ENCODE measurements around the gene RPS2. TPM values are rescaled to one million over a fixed set of nuclear protein-coding genes. Genes with fewer than 3 reads are reported as not detected.

Gene RPS2
- total and polyA plus RNA-seq, 5 experiments from 2014 or later: 3,016 to 7,644 (median 6,506) TPM

Other genes with a start within 250 kb of the RPS2 start
- gene NME3, start 193.3 kb downstream of the RPS2 start, total RNA-seq: 10 to 100 TPM; 70.6 to 79.9 TPM
- 10 to 100 TPM; 60.0 to 84.2 (median 62.9) TPM for gene NME3, start 193.3 kb downstream of the RPS2 start, polyA plus RNA-seq
- 10 to 100 TPM; 28.4 to 31.5 TPM for gene EME2, start 192.0 kb downstream of the RPS2 start, total RNA-seq
- gene EME2, start 192.0 kb downstream of the RPS2 start, polyA plus RNA-seq: 1 to 10 TPM in 2 of 3 donors, under 1 TPM in 1; 0.35 to 1.6 (median 1.1) TPM
- gene MRPS34, start 191.7 kb downstream of the RPS2 start, total RNA-seq: 10 to 100 TPM; 53.1 to 55.9 TPM
- 100 to 1,000 TPM; 113 to 145 (median 133) TPM for gene MRPS34, start 191.7 kb downstream of the RPS2 start, polyA plus RNA-seq
- gene SPSB3, start 182.3 kb downstream of the RPS2 start, total RNA-seq: 100 to 1,000 TPM; 120 to 123 TPM
- 10 to 100 TPM; 38.0 to 42.0 (median 40.8) TPM for gene SPSB3, start 182.3 kb downstream of the RPS2 start, polyA plus RNA-seq
- 10 to 100 TPM; 62.0 to 65.4 TPM for gene NUBP2, start 181.9 kb downstream of the RPS2 start, total RNA-seq
- 10 to 100 TPM; 87.2 to 90.6 (median 87.3) TPM for gene NUBP2, start 181.9 kb downstream of the RPS2 start, polyA plus RNA-seq
- 1 to 10 TPM; 1.7 to 2.1 TPM for gene IGFALS, start 171.1 kb downstream of the RPS2 start, total RNA-seq
- not detected for gene IGFALS, start 171.1 kb downstream of the RPS2 start, polyA plus RNA-seq
- 10 to 100 TPM; 65.7 to 67.8 TPM for gene HAGH, start 138.0 kb downstream of the RPS2 start, total RNA-seq
- 10 to 100 TPM; 38.7 to 60.0 (median 45.0) TPM for gene HAGH, start 138.0 kb downstream of the RPS2 start, polyA plus RNA-seq
- gene FAHD1, start 137.6 kb downstream of the RPS2 start, total RNA-seq: 10 to 100 TPM; 11.1 to 12.1 TPM
- 10 to 100 TPM; 20.3 to 34.2 (median 32.6) TPM for gene FAHD1, start 137.6 kb downstream of the RPS2 start, polyA plus RNA-seq
- not detected for gene MEIOB, start 92.7 kb downstream of the RPS2 start, total RNA-seq
- gene MEIOB, start 92.7 kb downstream of the RPS2 start, polyA plus RNA-seq: not detected
- not detected for gene HS3ST6, start 46.4 kb downstream of the RPS2 start, total RNA-seq
- gene HS3ST6, start 46.4 kb downstream of the RPS2 start, polyA plus RNA-seq: not detected
- gene MSRB1, start 21.6 kb downstream of the RPS2 start, total RNA-seq: 1 to 10 TPM; 9.9 to 10.0 TPM
- gene MSRB1, start 21.6 kb downstream of the RPS2 start, polyA plus RNA-seq: 10 to 100 TPM; 13.9 to 19.1 (median 16.2) TPM
- gene RPL3L, start 10.1 kb downstream of the RPS2 start, total RNA-seq: not detected
- gene RPL3L, start 10.1 kb downstream of the RPS2 start, polyA plus RNA-seq: not detected
- 10 to 100 TPM; 62.5 to 65.6 TPM for gene NDUFB10, start 5.3 kb downstream of the RPS2 start, total RNA-seq
- gene NDUFB10, start 5.3 kb downstream of the RPS2 start, polyA plus RNA-seq: 100 to 1,000 TPM; 180 to 217 (median 187) TPM
- not detected for gene RNF151, start 2.0 kb upstream of the RPS2 start, total RNA-seq
- not detected for gene RNF151, start 2.0 kb upstream of the RPS2 start, polyA plus RNA-seq
- gene TBL3, start 7.2 kb upstream of the RPS2 start, total RNA-seq: 10 to 100 TPM; 30.0 to 33.4 TPM
- gene TBL3, start 7.2 kb upstream of the RPS2 start, polyA plus RNA-seq: 10 to 100 TPM; 44.6 to 61.8 (median 52.2) TPM
- 1 to 10 TPM; 1.3 to 2.3 TPM for gene NOXO1, start 16.6 kb upstream of the RPS2 start, total RNA-seq
- not detected for gene NOXO1, start 16.6 kb upstream of the RPS2 start, polyA plus RNA-seq
- gene GFER, start 19.4 kb upstream of the RPS2 start, total RNA-seq: 10 to 100 TPM; 15.9 to 22.3 TPM
- 10 to 100 TPM; 21.4 to 30.0 (median 26.3) TPM for gene GFER, start 19.4 kb upstream of the RPS2 start, polyA plus RNA-seq
- gene SYNGR3, start 25.1 kb upstream of the RPS2 start, total RNA-seq: under 1 TPM; 0.60 to 0.77 TPM
- 1 to 10 TPM in 1 of 3 donors, under 1 TPM in 1, not detected in 1; 0.77 to 1.1 TPM for gene SYNGR3, start 25.1 kb upstream of the RPS2 start, polyA plus RNA-seq
- 10 to 100 TPM; 58.6 to 66.2 TPM for gene ZNF598, start 45.0 kb upstream of the RPS2 start, total RNA-seq
- gene ZNF598, start 45.0 kb upstream of the RPS2 start, polyA plus RNA-seq: 1 to 10 TPM; 3.4 to 10.0 (median 3.6) TPM
- gene NPW, start 55.0 kb upstream of the RPS2 start, total RNA-seq: not detected
- not detected for gene NPW, start 55.0 kb upstream of the RPS2 start, polyA plus RNA-seq
- 1 to 10 TPM; 5.3 to 6.0 TPM for gene NHERF2, start 62.1 kb upstream of the RPS2 start, total RNA-seq
- 1 to 10 TPM in 1 of 3 donors, under 1 TPM in 2; 0.32 to 1.2 (median 0.46) TPM for gene NHERF2, start 62.1 kb upstream of the RPS2 start, polyA plus RNA-seq
- 10 to 100 TPM in 1 of 2 experiments, 1 to 10 TPM in 1; 9.1 to 13.1 TPM for gene NTHL1, start 83.0 kb upstream of the RPS2 start, total RNA-seq
- gene NTHL1, start 83.0 kb upstream of the RPS2 start, polyA plus RNA-seq: 10 to 100 TPM; 13.1 to 20.0 (median 16.6) TPM
- gene TSC2, start 83.2 kb upstream of the RPS2 start, total RNA-seq: 100 to 1,000 TPM; 145 to 162 TPM
- gene TSC2, start 83.2 kb upstream of the RPS2 start, polyA plus RNA-seq: 10 to 100 TPM; 23.5 to 42.0 (median 27.2) TPM
- 100 to 1,000 TPM; 131 to 134 TPM for gene PKD1, start 171.1 kb upstream of the RPS2 start, total RNA-seq
- 1 to 10 TPM; 3.5 to 9.9 (median 4.8) TPM for gene PKD1, start 171.1 kb upstream of the RPS2 start, polyA plus RNA-seq
- gene RAB26, start 183.8 kb upstream of the RPS2 start, total RNA-seq: not detected
- 1 to 10 TPM in 1 of 3 donors, under 1 TPM in 2; 0.27 to 1.2 (median 0.94) TPM for gene RAB26, start 183.8 kb upstream of the RPS2 start, polyA plus RNA-seq
- 10 to 100 TPM; 32.3 to 39.5 TPM for gene TRAF7, start 191.0 kb upstream of the RPS2 start, total RNA-seq
- gene TRAF7, start 191.0 kb upstream of the RPS2 start, polyA plus RNA-seq: 1 to 10 TPM; 3.5 to 8.8 (median 4.3) TPM
- under 1 TPM; 0.08 to 0.13 TPM for gene CASKIN1, start 231.8 kb upstream of the RPS2 start, total RNA-seq
- gene CASKIN1, start 231.8 kb upstream of the RPS2 start, polyA plus RNA-seq: not detected
- gene MLST8, start 240.6 kb upstream of the RPS2 start, total RNA-seq: 10 to 100 TPM; 49.3 to 53.2 TPM
- gene MLST8, start 240.6 kb upstream of the RPS2 start, polyA plus RNA-seq: 10 to 100 TPM; 29.9 to 40.4 (median 30.1) TPM
- gene BRICD5, start 246.0 kb upstream of the RPS2 start, total RNA-seq: 10 to 100 TPM; 26.7 to 27.0 TPM
- under 1 TPM in 2 of 3 donors, not detected in 1; 0.11 to 0.23 TPM for gene BRICD5, start 246.0 kb upstream of the RPS2 start, polyA plus RNA-seq

Measured in naive thymus-derived CD8-positive, alpha-beta T cell (primary cell).